GM11168 (cell line): ENCODE measurements around the gene MAP3K2.

Experiments used
- in situ Hi-C: fragments of 300-500 bp; cut with MboI; formaldehyde crosslinking; loops from one replicate; pipeline ENCODE4 v1.12.0; 2022; ENCODE audit warnings: low sequenced_read_pairs; ENCODE audit not compliant: unreplicated experiment

MAP3K2 gene

GRCh38 chr2:127310980-127311379, 76.8 kb downstream of the MAP3K2 start:
- in situ Hi-C loops: no loop called here

GRCh38 chr2:127309468-127309867, 78.3 kb downstream of the MAP3K2 start:
- in situ Hi-C loops: no loop called here

GRCh38 chr2:127308586-127309138, 79.1 kb downstream of the MAP3K2 start:
- in situ Hi-C loops: no loop called here

DNA sequence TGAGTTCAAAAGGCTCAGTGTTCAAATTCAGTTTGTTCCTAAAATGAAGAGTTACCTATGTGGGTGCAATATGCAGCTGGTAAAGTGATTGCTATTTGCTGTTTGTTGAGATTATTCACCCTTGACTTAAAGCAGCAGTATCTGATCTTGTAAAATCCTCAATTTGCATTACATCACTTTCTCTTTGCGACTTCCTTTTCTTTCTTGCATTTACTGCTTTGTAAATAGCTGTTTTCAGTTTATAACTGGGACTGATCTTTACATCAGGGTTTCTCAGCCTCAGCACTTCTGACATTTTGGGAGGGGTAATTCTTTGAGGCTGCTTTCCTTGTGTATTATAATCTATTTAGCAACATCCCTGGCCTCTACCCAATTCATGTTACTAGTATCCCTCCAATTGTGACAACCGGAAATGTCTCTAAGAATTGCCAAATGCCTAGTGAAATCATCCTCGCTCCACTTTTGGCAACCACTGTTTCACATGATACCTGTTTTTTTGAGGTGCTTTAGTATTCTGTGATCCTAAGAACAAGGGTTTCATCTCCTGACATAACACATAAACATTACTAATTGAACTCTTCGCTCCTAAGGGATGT, 81.7 kb downstream of the MAP3K2 start:
- in situ Hi-C loops: no loop called here

DNA sequence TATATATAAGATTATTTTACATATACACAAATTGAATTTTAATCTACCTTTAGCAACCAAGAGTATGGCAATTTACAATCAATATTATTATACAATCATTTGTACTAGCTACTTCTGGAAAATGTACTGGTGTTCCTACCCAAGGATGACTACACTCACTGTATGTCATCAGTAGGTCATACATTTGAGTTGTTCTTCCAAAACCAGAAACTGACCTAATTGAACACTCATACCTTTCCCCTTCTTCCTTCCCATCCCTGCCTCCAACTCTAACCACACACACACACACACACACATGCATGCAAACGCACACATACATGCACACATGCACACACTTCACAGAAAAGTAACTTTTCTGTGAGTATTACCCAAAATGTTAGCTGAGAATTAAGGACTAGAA, 85.6 kb downstream of the MAP3K2 start:
- in situ Hi-C loops: no loop called here

DNA sequence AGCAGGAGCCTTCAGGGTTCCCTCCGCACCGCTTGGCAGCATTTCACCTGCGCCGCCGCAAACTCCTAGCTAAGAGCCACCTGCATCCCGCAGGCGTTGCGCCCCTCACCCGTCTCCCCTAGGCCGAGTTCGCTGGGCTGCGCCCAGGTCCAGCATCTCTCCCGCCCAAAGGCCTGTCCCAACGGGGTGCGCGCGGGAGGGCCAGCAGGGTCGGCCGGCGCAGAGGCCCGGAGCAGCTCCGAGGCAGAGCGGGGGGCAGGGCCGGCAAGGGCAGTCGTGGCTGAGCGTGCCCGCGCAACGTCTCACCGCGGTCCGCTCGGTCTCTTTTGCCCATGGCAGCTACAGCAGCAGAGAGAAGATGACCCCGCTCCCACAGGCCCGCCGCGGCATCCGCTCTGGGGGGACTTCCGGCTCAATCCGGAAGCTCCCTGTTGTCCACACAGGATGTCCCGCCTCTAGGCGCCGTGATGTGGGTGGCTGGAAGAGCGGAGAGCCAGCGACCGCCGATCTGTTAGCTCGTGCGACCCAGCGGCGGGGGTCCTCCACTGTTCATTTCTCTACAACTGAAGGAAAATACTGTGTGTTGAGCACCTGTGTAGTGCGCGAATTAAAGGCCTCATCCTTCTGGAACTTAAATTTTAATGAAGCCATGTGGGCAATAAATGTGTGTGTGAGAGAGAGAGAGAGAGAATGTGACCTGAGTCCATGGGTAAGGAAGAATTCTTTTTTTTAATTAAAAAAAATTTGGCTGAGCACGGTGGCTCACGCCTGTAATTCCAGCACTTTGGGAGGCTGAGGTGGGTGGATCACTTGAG, 93.8 kb downstream of the MAP3K2 start, which contains the start of gene ERCC3:
Gene ERCC3 (minus strand): TSS at position 397 of the 815 bp plus-strand sequence. CDS start 63 bp downstream, at position 334.
- in situ Hi-C loops: no loop called here

DNA sequence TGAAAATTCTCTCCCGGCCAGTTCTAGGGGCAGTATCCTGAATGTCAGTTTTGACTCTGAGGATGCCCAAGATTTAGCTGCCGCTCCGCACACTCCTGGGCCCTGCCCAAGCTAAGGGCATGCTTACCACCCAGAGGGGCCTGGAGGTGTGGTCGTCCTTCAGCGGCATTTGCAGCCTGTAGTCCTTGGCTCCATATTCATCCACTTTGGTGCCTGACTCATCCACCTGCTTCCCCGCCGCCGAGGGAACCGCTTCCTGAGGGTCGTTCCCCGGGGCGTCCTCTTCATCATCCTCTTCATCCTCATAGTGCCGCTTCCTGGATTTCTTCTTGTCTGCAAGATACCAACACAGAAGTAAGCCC, 94.4 kb downstream of the MAP3K2 start:
- in situ Hi-C loops: no loop called here

- in situ Hi-C loops: no loop called here
These were observed 99.5 kb downstream of the MAP3K2 start for GRCh38 chr2:127288274-127288673.

DNA sequence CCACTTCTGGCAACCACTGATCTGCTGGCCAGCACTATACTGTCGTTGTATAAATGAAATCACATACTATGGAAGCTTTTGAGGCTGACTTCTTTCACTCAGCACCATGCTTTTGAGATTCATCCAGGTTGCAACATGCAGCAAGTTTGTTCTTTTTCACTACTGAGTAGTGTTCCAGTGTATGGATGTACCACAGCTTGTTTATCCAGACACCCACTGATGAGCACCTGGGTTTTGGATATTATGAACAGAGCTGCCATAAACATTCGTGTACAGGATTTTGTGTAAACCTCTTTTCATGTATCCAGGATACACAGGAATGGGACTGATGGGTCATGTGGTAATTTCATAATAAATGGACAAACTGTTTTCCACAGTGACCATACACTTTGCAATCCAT, 104.5 kb downstream of the MAP3K2 start:
- in situ Hi-C loops: no loop called here

GRCh38 chr2:127280693-127281092, 107.1 kb downstream of the MAP3K2 start:
- in situ Hi-C loops: no loop called here

DNA sequence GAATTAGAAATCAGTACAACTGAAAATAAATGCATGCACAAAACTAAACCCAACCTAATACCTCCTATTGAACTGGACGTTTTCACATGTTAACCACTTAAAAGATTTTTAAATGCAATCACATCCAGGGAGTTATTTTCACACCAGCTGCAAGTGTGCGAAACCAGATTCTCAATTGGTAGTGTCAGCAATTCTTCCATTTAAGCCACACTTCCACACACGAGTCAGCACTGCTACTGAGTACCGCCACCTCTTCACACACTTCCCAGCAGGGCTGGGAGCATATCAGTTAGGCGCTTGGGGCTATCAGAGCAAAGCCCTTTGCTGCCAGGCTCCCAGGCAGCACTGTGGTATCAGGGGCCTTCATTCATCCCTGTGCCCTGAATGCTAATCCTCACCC, 108.0 kb downstream of the MAP3K2 start:
- in situ Hi-C loops: loop anchor here (10.0 kb wide), 1 partner anchor 205 kb away; no protein-coding TSS in a partner anchor

- in situ Hi-C loops: loop anchor here (10.0 kb wide), 1 partner anchor 204 kb away; no protein-coding TSS in a partner anchor
These were observed 108.8 kb downstream of the MAP3K2 start for GRCh38 chr2:127278959-127279358.

DNA sequence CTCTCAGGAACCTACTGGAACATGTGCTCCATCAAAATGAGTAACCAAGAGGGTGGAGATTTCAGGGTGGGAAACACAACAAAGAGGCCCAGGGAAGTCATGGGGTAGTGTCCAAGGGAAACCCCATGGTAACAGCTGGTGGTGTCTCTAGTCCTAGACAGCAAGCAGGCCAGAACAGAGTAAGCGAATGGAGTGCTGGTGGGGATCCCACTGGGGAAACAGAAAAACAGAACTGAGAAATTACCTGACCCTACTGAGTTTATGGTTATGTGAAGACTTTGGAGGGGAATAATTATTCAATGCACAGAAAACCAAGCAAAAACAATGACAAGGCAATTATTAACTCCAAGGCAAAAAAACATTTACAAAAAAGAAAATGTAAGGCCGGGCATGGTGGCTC, 110.7 kb downstream of the MAP3K2 start:
- in situ Hi-C loops: loop anchor here (10.0 kb wide), 1 partner anchor 202 kb away; no protein-coding TSS in a partner anchor

- in situ Hi-C loops: loop anchor here (10.0 kb wide), 1 partner anchor 201 kb away; no protein-coding TSS in a partner anchor
These were observed 112.0 kb downstream of the MAP3K2 start for GRCh38 chr2:127275789-127276188.

DNA sequence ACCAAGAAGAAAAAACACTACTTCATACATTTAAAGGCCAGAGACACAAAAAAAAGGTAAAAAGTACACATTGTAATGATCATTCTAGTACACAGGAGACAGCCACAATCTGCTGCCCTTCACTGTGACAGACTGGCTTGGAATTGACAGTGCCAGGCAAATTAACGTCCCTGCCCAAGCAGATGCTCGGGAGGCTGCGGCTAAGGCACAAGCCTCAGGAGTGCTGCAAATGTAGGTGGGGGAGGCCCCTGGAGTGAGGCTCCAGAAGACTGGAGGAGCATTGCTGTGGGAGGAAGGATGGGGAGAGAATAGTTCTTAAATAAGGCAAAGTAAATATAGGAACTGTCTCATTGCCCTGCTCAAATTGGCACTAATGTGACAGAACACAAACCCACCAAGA, 112.4 kb downstream of the MAP3K2 start:
- in situ Hi-C loops: loop anchor here (10.0 kb wide), 1 partner anchor 201 kb away; no protein-coding TSS in a partner anchor

DNA sequence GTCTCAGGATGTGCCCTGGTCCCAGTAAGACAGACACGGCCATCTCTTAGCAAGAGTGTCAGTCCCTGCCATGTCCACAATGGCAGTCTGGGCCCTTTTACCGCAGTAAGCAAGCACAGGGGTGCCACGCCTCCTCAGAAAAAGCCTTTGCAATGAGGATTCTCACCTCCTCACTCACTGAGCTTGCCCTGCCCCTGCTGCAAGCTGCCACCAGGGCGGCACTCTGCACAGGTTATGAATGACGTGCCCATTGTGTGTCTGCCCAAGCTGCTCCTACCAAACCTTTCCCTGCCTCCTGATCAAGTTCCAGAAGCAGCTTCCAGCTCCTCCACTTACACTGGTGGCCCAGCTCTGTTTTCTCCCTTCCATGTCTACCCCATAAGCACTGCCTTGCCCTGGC, 117.1 kb downstream of the MAP3K2 start:
- in situ Hi-C loops: loop anchor here (10.0 kb wide), 1 partner anchor 196 kb away; no protein-coding TSS in a partner anchor

GRCh38 chr2:127261804-127262406, 125.9 kb downstream of the MAP3K2 start:
- in situ Hi-C loops: no loop called here

- in situ Hi-C loops: no loop called here
These were observed 128.4 kb downstream of the MAP3K2 start for GRCh38 chr2:127259355-127259754.

GRCh38 chr2:127256866-127257265, 130.9 kb downstream of the MAP3K2 start:
- in situ Hi-C loops: no loop called here

DNA sequence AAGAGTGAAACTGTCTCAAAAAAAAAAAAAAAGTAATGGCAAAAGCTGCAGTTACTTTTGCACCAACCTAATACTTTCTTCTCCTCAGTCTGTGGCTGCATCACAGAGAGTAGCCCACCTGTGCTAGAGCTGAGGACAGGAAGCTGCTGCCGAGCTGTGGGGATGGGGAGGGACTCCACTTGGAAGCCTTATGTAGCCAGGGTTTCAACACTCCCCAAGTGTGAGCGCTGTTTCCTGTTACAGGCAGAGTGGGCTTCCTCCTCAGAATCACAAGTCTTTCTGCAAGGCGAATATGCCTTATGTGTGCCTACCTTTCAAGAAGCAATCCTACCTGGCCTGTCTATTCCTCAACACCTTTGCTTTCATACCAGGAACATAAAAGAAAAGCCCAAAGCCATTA, 131.4 kb downstream of the MAP3K2 start:
- in situ Hi-C loops: no loop called here

DNA sequence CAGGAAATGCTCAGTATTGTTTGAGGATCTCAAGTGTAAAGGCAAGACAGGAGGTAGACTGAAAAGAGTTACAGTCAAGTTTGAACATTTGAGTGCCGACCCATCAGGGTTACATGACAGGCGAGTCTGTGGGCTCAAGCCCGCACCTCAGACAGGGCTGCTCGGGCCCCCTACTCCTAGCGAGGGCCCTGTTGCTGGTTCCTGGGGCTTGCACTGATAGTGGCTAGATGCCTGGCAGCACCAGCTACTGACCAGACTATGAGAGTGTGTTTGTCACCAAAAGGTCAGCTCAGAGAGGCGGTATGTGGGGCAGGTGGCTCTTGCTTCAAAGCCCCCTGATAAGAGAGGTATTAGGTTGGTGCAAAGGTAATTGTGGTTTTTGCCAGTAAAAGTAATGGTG, 132.1 kb downstream of the MAP3K2 start:
- in situ Hi-C loops: no loop called here
